Stimulated activated CD4-positive, alpha-beta T cell treated with anti-CD3 and anti-CD28 coated beads, TNF-alpha, amount 100 ng/mL, for 4 hours (primary cell): ENCODE data around the gene ANXA3.

Experiments
- DNase-seq, 3 experiments: peaks; one replicate each; pipeline ENCODE4 v3.0.0-alpha.2; 2020; ENCODE audit warnings: low read depth in 3 of 3

ANXA3 gene

DNA sequence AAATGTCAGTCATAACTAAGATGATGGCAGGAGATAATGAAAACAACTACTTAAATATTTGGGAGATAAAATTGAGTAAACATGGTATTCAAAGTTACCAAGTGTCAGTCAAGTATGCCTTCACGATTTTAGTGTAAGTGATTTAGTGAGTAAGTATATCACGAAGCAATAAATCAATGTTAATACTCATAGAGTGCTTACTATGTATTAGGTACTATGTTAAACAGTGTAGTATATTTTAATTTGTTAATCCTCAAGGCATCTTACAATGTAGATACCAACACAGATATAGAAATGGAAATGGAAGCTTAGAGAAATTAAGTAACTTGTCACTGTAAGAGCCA lies 59.6 kb downstream of the ANXA3 start:
- DNase-seq, result no peak

DNA sequence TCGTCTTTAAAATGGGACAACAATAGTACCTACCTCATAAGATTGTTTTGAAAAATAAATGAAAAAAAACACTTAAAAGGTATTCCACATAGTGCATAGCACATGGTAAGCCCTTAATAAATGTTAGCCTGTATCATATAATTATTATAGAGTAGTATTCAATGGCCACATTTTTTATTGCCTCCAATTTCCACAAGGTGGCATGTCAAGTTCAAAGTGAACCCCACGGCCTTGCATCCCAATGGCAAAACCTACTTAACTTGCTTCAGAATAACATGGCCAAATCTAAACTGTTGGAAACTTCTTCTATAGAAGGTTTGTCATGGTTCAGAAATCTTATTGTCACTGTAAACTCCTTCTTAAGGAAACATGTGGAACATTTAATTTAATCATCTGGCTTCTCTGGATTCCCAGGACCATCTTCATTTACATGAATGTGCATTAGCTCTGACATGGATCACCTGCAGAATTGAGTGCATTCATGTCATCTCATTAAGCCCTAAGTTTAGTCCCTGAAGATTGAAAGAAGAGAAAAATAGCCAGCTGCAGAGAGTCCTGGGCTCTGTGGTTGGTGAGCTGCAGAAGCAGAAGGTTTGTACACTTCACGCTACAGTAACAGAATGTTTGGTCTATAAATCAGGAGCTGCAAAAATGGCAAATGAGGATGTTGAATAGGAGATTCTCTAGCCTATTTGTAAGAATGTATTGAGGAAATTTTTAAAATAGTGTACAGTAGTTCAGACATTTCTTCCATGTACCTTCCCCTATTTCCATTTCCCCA lies 61.0 kb downstream of the ANXA3 start:
- no peak for DNase-seq

DNA sequence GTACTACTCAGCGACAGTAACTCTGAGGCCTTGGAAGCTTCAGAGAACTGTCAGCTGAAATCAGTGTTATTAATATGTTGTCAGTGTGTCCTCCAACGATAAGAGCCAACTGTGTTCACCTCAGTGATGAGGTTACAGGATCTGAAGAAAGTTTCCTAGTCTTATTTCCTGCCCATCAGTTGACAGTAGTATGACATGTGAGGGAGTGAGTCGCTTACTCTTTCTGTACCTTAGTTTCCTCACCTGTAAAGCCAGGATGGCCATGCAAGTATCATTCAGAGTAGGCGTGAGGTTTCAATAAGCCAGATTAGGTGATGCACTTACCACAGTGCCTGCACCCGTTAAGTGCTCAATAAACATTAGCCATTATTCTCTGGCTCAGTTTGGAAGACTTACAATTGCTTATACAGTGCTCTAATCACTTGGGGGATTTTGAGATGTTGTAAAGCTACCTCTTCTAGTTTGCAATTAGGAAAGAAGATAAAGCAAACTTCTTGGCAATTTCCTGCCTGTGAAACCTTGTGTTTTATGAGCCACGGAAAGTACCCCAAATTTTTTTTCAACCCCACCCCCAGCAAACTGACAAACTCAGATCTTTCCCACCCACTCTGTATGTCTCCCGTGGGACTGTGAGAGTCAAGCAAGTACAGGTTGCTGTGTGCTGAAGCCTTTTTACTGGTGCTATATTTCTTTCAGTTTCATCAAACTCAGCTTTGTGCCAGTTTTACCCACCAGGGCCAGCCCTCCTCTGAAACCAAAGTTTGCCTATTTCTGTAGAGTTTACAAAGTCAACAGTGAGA lies 62.2 kb downstream of the ANXA3 start:
- no peak for DNase-seq

DNA sequence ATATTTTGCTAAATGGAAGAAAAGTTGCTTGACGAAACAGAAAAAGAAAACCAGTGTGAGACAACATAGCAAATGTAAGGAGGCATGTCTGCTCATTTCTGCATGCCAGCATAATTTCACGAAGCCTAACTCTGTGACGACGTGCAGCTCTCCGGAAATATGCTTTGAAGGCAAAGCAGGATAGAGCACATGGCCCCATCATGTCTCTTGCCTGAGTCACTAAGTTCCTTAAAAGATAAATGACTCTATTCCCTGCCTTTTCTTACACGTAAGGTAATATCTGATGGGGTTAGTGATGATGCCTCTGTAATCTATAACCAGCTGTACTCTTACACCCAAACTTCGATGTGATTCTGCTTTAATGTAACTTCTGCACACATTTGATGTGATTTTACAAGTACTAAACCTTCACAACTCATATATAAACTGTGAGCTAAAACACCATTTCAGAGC lies 64.5 kb downstream of the ANXA3 start:
- no peak for DNase-seq

DNA sequence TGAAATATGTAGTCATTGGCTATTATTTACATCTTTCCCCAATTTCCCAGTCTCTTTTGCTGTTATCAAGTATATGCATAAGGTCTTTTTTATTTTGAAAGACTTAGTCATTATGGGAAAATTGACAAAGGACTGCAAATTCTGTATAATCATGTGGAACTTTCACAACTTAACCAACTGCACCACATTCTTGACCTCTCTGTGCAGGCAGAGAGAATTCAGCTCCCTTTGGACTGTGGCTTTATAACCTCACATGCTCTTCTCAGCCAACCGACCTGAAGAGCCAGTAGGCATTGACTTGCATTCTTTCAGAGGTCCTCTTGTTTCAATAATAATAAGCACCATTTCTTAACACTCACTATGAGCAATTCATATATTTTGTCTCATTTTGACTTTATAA lies 66.9 kb downstream of the ANXA3 start:
- DNase-seq, result no peak

DNA sequence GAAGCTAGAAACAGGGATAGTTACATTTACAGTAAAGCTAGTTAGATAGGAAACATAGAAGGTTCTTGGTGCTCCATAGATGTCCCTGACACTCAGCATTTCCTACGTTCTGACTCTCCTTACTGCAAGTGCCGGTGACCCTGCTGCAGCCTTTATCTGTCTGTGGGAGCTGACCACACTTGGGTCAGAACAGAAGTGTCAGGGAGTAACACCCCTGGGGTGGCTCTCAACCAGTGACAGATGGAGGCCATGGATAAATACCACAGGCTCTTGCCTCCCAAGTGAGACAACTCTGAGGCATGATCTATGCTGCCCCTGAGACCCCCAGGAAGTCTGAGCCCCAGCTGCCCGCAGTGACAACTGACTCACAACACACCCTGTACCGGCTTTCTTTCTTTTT lies 69.8 kb downstream of the ANXA3 start:
- DNase-seq, result no peak

DNA sequence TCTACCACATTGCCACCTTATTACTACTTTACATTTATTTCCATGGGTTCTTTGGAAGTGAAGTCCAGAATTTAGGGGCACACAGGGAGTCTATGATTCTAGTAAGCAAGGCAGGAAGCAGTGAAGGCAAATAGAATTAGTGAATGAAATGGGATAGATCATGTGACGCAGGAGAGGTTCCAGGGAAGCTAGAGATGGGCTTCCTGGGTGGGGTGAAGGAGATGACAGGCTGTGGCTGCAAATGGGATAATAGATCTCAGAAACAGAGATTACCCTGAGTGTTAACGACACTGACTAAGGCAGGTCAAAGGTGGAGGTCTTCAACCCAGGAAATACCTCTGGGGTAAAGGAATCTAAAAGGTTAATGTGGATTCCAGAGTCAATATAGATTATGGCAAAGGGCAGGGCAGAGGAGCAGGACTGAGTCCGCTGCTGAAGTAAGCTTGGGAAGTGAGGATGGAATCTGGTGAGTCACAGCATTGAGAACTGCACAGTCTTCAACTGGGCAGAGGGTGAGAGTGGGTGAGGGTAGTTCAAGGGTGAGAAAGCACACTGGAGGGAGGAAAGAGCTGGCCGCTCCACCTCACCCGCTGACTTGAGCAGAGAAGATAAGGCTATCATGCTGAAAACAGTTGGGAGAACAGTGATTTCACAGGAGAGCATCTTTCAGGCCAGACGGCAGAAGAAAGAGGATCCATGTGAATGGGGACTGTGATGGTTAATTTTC lies 70.8 kb downstream of the ANXA3 start:
- no peak for DNase-seq

DNA sequence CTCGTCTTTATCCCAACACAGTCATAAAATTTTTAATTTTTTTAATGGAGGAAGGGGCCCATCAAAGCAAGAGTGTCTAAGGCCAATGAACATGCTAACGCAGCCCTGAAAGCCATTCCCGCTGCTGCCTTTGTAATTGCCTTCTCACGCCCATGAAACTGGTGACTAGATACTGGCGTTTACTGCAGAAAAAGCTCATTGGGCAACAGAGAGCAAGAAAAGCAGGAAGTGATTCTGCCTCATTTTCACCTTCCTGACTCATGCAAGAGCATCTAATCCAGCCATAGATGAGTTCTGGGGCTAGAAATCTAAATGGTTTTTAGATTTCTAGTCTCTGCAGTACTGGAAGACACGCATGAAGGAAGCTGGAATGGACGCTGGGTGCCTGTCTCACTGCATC lies 72.5 kb downstream of the ANXA3 start:
- DNase-seq, result no peak

DNA sequence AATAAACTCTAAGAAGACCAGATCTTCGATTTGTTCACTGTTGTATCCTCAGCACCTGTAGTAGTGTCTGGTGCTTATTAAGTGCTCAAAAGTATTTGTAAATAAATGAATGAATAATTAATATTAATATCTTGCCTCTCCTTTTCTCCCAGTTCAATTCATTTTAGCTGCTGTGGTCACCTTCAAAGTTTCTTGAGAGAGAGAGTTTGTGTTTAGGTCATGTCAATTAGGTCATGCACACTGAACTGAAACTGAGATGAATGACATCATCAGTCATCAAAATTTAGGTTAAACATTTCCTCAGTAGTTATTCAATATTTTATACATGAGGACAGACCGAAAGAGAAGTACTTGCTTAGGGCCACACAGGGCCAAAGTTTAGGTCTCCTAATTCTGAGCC lies 73.5 kb downstream of the ANXA3 start:
- DNase-seq, result no peak

DNA sequence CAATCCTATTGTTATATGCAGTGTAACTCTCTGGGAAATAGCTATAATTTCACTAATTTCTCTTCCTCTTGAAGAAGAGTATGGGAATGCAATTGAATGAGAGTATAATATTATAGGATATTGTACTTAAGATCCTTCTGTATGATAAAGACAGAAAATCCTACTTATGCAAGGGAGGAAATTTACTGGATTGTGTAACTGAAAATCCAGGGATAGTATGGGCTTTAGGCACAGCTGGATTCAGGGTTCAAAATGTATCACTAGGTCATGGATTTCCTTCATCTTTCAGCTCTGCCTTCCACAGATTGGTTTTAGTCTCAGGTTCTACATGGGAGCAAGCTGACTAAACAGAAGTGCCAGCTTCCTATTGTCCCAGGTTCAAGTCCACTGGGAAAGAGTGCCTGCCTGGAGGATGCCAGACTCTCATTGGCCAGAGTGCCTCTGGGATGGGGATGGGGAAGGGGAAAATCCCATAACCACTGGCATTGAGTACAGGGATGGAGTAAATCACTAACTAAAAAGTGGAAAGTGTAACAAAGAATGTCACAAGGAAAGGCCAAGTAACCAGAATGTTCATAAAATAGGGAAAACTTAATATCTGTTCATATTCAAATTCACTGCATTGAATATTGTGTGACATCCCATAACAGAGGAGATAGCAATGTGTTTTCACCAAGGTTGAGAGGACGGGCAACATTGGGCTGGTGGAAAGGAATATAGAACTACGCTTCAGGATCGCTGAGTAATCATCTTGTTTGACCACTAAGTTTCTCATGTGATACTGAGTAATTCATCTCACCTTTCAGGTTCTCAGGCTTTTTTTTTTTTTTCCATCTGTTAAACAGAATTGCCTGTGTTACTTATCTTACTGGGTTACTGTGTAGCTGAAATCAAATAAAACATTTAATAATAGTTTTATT lies 75.7 kb downstream of the ANXA3 start:
- DNase-seq, result no peak

DNA sequence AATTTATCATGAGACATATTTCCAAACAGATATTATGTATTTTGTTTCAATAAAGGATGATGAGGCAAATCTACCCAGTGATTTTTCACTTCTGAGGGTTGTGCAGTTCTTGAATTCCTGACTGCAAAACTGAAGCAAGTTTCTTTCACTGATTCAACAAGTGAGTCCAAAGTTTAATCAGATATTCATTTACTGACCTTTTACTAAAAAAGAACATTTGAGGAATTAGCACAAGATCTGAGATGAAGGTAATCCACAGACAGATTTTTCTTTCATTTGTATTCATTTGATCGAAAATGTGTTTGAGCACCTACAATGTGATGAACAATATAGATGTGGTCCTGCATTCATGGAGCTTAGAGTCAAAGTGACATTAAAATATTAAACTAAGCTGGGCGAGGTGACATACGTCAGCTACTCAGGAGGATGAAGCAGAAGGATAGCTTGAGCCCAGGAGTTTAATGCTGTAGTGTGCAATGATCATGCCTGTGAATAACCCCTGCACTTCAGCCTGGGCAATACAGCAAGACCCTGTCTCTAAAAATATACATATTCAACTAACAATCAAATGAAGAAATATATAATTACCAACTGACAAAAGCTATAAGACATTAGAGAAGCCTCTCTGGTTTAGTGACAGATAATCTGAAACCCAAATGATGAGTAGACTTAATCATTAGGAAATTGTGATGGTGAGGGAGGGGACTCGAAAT lies 76.6 kb downstream of the ANXA3 start:
- no peak for DNase-seq

DNA sequence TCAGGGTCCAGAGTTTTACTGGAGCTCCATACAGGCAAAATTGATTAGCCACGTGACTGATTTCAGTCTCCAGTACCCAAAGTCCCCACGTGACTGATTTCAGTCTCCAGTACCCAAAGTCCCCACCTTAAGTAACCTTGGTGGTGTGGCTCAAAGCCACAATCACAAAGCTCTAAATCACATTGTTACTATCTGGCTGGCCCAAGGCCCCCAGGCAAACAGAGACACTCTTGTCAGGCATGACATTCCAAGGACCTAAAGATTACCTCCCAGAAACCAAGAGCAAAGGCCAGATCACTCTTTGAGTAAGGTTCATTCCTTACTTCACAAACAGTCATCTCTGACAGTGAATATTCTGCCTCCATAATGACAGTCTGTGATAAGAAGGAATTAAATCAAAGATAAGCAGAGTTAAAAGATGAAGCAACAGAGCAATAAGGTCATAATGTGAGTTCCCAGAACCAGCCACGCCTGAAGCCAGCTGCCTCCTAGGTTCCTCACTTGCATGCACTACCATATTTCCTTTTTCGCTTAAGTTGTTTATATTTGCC lies 78.5 kb downstream of the ANXA3 start:
- DNase-seq, result no peak

DNA sequence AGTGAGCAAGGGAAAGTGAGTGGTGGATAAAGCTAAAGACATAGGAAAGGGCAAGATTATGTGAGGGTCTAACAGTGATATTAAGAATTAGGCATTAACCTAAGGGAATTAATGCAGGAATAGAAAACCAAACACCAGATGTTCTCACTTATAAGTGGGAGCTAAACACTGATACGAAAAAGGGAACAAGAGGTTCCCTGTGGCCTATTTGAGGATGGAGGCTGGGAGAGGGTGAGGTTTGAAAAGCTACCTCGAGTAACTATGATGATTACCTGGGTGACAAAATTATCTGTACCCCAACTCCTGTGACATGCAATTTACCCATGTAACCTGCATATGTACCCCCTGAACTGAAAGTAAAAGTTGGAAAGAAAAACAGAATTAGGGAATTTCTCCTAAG lies 79.0 kb downstream of the ANXA3 start:
- DNase-seq, result no peak

DNA sequence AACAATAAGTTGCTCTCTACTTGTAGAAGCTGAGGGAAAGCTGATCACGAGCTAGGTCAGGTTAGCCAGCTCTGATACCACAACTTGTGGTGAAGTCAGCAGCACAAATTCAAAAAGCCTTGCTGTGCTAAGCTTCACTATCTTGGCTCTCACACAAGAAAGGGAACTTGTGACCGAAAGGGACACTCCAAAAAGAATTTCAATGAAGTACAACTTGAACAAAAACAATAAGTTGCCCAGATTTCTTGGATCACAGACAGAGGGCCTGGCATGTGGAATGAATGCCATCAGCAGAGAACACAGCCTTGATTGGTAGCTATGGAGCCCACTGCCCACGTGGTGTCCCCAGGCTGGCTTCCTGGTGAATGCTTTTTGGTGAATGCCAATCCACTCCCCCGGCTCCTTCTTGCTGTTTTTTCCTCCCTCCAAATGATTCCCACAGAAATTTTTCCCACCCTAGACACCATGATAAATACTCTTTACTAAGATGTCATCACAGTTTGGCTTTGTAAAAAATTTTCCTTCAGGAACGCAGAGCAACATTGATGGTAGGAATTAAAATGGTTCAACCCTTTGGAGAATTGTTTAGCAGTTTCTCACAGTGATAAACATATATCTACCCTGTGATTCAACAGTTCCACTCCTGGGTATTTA lies 82.6 kb downstream of the ANXA3 start:
- DNase-seq, result no peak

DNA sequence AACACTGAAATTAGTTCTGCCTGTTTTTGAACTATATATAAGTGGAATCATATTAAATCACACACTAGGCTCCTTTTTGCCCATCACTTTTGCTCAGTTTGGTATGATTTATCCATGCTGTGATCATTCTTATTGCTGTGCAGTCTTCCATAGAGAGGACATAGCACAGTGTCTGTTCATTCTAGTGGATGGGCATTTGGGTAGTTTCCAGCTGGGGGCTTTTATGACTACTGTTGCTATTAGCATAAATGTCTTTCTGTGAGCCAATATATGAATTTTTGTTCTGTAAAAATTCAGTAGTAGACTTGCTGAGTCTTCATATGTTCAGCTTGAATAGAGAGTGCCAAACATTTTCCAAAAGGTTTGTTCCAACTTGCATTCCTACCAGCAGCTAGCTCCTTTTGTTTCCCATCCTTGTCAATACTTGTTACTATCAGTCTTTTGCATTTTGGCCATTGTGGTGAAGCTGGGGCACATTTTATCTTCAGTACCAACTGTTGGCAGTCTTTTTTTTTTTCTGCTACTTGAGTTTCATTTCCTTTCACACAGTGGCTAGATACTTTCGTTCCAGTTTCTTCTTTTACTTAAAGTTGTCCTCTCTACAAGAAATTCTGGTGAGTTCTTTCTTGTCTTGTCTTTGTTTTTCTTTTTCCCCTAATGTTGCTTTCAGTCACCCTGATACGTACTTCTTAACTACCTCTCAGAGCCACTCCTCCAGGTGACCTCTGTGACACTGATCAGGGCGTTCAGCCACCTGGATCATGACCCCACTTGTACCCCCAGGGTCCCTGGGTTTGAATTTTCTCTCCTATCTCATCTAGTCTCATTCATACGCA lies 87.0 kb downstream of the ANXA3 start:
- DNase-seq, result no peak

DNA sequence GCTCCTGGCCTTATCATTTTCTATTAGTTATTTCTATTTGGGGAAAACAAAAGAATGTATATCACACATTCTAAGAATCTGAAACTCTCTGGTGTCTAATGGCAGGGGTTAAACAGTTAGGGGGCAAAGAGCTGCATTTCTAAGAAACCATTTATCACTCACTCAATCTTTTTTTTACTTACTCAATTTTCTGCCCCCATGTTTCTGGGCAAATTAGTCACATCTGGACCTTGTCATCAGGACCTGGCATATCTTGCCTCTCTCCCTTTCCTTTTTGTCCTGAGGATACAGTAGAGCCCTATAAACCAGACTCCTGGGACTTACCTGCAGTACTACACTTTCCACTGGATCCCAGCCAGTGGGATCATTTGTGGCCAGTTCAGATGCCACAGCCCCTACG lies 89.1 kb downstream of the ANXA3 start:
- no peak for DNase-seq

DNA sequence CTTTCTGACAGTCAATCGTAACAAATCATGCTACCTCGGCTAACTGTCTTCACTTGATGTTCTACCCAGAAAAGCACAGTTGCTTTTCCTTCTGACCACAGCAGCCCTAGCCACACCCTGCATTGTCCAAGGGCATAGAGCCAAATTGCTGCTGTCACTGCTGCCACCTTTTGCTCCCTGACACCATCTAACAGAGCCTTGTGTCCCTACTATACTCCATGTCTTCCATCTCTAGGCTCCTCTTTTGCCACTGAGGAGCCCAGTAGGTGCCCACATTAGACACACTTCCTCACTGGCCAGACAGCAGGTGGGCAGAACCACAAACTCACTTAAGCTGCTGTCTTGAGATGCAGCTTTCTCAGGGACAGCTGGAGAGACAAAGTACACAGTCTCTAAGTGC lies 91.4 kb downstream of the ANXA3 start:
- DNase-seq, result no peak

DNA sequence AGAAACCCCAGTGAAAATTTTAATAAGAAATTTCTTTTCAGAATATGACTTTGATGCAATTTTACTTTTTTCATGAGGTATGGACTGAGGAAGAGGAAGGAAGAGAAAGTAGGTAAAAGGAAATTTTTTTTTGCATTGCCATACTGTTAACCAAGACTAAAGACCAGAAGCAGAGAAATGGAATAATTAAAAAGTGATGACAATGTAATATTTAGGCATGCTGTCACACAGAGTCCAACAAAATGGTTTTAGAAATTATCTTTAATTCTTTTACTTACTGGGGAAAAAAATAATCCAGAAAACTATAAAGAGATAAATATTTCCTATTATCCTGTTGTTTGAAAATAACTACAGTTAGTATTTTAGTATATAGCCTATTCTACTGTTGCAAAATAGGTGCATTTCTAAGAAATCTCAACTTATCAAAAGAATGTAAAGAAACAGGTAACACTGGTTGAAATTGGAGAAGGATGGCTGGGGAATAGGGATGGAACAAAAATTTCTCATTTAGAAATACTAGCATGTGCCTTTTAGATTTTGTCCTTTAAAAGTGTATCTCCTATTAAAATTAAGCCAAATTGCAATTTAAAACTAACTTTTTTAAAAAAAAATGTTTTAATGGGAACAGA lies 92.6 kb downstream of the ANXA3 start:
- DNase-seq, result no peak
